ENCODE results near the gene SHLD2. TPM values are rescaled to one million over a fixed set of nuclear protein-coding genes. Genes with fewer than 3 reads are reported as not detected.

Gene SHLD2
- total RNA-seq (10 to 100 TPM; 24.9 to 34.4 TPM), polyA plus RNA-seq (ENCODE audit: insufficient read length in 6 of 6) (10 to 100 TPM; 27.3 to 33.4 (median 30.9) TPM)
- long read RNA-seq, donor 1, partial matches to known transcripts: 14 of 29 reads
- long read RNA-seq, donor 1, other reads (novel, unspliced or antisense): 15 of 29 reads
- long read RNA-seq, donor 2, partial matches to known transcripts: 7 of 9 reads
- long read RNA-seq, donor 2, other reads (novel, unspliced or antisense): 0 of 9 reads
- long read RNA-seq, donor 3, partial matches to known transcripts: 0 of 1 reads
- long read RNA-seq, donor 3, other reads (novel, unspliced or antisense): 0 of 1 reads
- long read RNA-seq, donor 4, partial matches to known transcripts: 1 of 2 reads
- long read RNA-seq, donor 4, other reads (novel, unspliced or antisense): 0 of 2 reads
- long read RNA-seq, donor 5, partial matches to known transcripts: 0 of 4 reads
- long read RNA-seq, donor 5, other reads (novel, unspliced or antisense): 0 of 4 reads
- long read RNA-seq, donor 6, partial matches to known transcripts: 0 of 2 reads
- long read RNA-seq, donor 6, other reads (novel, unspliced or antisense): 0 of 2 reads
- long read RNA-seq, donor 7, partial matches to known transcripts: 0 of 1 reads
- long read RNA-seq, donor 7, other reads (novel, unspliced or antisense): 0 of 1 reads
- long read RNA-seq, donor 8, partial matches to known transcripts: 0 of 4 reads
- long read RNA-seq, donor 8, other reads (novel, unspliced or antisense): 0 of 4 reads
- long read RNA-seq, donor 9: 0 reads
- long read RNA-seq, donor 10, partial matches to known transcripts: 0 of 2 reads
- long read RNA-seq, donor 10, other reads (novel, unspliced or antisense): 2 of 2 reads
- long read RNA-seq, donor 11, partial matches to known transcripts: 24 of 29 reads
- long read RNA-seq, donor 11, other reads (novel, unspliced or antisense): 5 of 29 reads
- long read RNA-seq, donor 12, partial matches to known transcripts: 0 of 1 reads
- long read RNA-seq, donor 12, other reads (novel, unspliced or antisense): 0 of 1 reads

GRCh38 chr10:87094373-87095235 is at the start of gene SHLD2, which contains the start of gene GLUD1:
SHLD2 (plus strand) TSS chr10:87095206; CDS start chr10:87151355, 56,149 bp downstream.
GLUD1 (minus strand) TSS chr10:87094843; CDS start chr10:87094769, 74 bp downstream.
- Histone ChIP-seq H3K4me3 (peak within 1 kb of the TSS; percentile 69 to 73), H3K4me1 (peaks cover 6 to 52% of the 10 kb centered on the region in 2 donors), H3K27me3 (no peaks in the 10 kb centered on the region), H3K9me3 (no peaks in the 10 kb centered on the region), H3K27ac (peak within 1 kb of the TSS; percentile 98), H3K36me3 (peaks cover 0 to 17% of the 10 kb centered on the region in 2 donors)
- intact Hi-C loops (cut with DNase I): no loop called here
- TF ChIP-seq CTCF (IDR thresholded peaks at IDR 0.05): peak in 1 of 2 donors; percentile 11
- ATAC-seq (peak; percentile 79), DNase-seq (peak; percentile 90 to 99 (median 96))

- TF ChIP-seq CTCF (IDR thresholded peaks at IDR 0.05): no peak
- H3K9me3 ChIP-seq: no peaks in the 10 kb centered on the region
- DNase-seq (no peak), ATAC-seq (no peak)
- peaks cover 0 to 47% of the 10 kb centered on the region in 2 donors for H3K36me3 ChIP-seq
- intact Hi-C loops (cut with DNase I): no loop called here
- no peak overlapping the region for H3K27ac ChIP-seq
- H3K4me3 ChIP-seq: no peak overlapping the region
- no peaks in the 10 kb centered on the region for H3K4me1 ChIP-seq
- H3K27me3 ChIP-seq: no peaks in the 10 kb centered on the region
Measured at GRCh38 chr10:87045434-87045938, 49.5 kb upstream of the SHLD2 start.

GRCh38 chr10:87053111-87053510 is 41.9 kb upstream of the SHLD2 start:
- no peaks in the 10 kb centered on the region for H3K9me3 ChIP-seq
- TF ChIP-seq CTCF (IDR thresholded peaks at IDR 0.05): no peak
- no peaks in the 10 kb centered on the region for H3K27me3 ChIP-seq
- DNase-seq: peak in 2 of 4 donors; percentile 80 to 87
- H3K36me3 ChIP-seq: peaks cover 0 to 100% of the 10 kb centered on the region in 2 donors
- peaks cover 0 to 14% of the 10 kb centered on the region in 2 donors for H3K4me1 ChIP-seq
- ATAC-seq: peak; percentile 21
- H3K4me3 ChIP-seq: no peak overlapping the region
- H3K27ac ChIP-seq: no peak overlapping the region
- intact Hi-C loops (cut with DNase I): no loop called here

GRCh38 chr10:87053577-87054181 is 41.3 kb upstream of the SHLD2 start:
- intact Hi-C loops (cut with DNase I): no loop called here
- Histone ChIP-seq H3K36me3 (peaks cover 0 to 100% of the 10 kb centered on the region in 2 donors), H3K27ac (no peak overlapping the region), H3K4me1 (peaks cover 0 to 14% of the 10 kb centered on the region in 2 donors), H3K9me3 (no peaks in the 10 kb centered on the region), H3K4me3 (no peak overlapping the region), H3K27me3 (no peaks in the 10 kb centered on the region)
- ATAC-seq: no peak
- no peak for DNase-seq
- TF ChIP-seq CTCF (IDR thresholded peaks at IDR 0.05): no peak

Data from left lung (tissue), 14 donors.